ENCODE data around the gene RNF44. TPM values are rescaled to one million over a fixed set of nuclear protein-coding genes. Genes with fewer than 3 reads are reported as not detected.

RNF44 gene
- total RNA-seq, 3 donors from 2014 or later: 70.2 to 98.4 (median 77.6) TPM

- peak; percentile 43 to 71 (median 60) for DNase-seq
- intact Hi-C loops (cut with DNase I, micrococcal nuclease): no loop called here
- Histone ChIP-seq H3K4me1 (ENCODE audit: low read depth) (peaks cover 27% of the 10 kb centered on the region), H3K9me3 (no peaks in the 10 kb centered on the region), H3K36me3 (ENCODE audit: low read depth) (peaks cover 13% of the 10 kb centered on the region), H3K4me3 (no peak overlapping the region)
- TF ChIP-seq CTCF (IDR thresholded peaks at IDR 0.05): no peak
- no peak for ATAC-seq
Measured at GRCh38 chr5:176533390-176533789, 3.8 kb downstream of the RNF44 start.

- Histone ChIP-seq H3K36me3 (ENCODE audit: low read depth) (peaks cover 13% of the 10 kb centered on the region), H3K4me3 (no peak overlapping the region), H3K4me1 (ENCODE audit: low read depth) (peaks cover 27% of the 10 kb centered on the region), H3K9me3 (no peaks in the 10 kb centered on the region)
- no peak for TF ChIP-seq CTCF (IDR thresholded peaks at IDR 0.05)
- intact Hi-C loops (cut with DNase I, micrococcal nuclease): no loop called here
- DNase-seq: peak; percentile 7 to 65 (median 38)
- ATAC-seq: no peak
Measured at GRCh38 chr5:176532795-176533194, 4.4 kb downstream of the RNF44 start.

GRCh38 chr5:176531902-176532493 is 5.2 kb downstream of the RNF44 start:
- no peak for TF ChIP-seq CTCF (IDR thresholded peaks at IDR 0.05)
- intact Hi-C loops (cut with DNase I, micrococcal nuclease): no loop called here
- no peak for ATAC-seq
- no peaks in the 10 kb centered on the region for H3K9me3 ChIP-seq
- H3K4me1 ChIP-seq (ENCODE audit: low read depth): peaks cover 27% of the 10 kb centered on the region
- DNase-seq: peak in 2 of 3 donors; percentile 33 to 59
- H3K36me3 ChIP-seq (ENCODE audit: low read depth): peaks cover 13% of the 10 kb centered on the region
- no peak overlapping the region for H3K4me3 ChIP-seq

GRCh38 chr5:176530983-176531901 is 6.0 kb downstream of the RNF44 start:
- intact Hi-C loops (cut with DNase I, micrococcal nuclease): no loop called here
- no peaks in the 10 kb centered on the region for H3K9me3 ChIP-seq
- H3K4me3 ChIP-seq: no peak overlapping the region
- ATAC-seq (no peak), DNase-seq (peak in 2 of 3 donors; percentile 37 to 53)
- TF ChIP-seq CTCF (IDR thresholded peaks at IDR 0.05): no peak
- H3K36me3 ChIP-seq (ENCODE audit: low read depth): peaks cover 13% of the 10 kb centered on the region
- H3K4me1 ChIP-seq (ENCODE audit: low read depth): peaks cover 27% of the 10 kb centered on the region

GRCh38 chr5:176530393-176530982 is 6.7 kb downstream of the RNF44 start:
- DNase-seq: peak in 1 of 3 donors; percentile 57
- no peaks in the 10 kb centered on the region for H3K9me3 ChIP-seq
- no peak for ATAC-seq
- H3K4me1 ChIP-seq (ENCODE audit: low read depth): peaks cover 27% of the 10 kb centered on the region
- intact Hi-C loops (cut with DNase I, micrococcal nuclease): no loop called here
- no peak overlapping the region for H3K4me3 ChIP-seq
- TF ChIP-seq CTCF (IDR thresholded peaks at IDR 0.05): no peak
- H3K36me3 ChIP-seq (ENCODE audit: low read depth): peaks cover 13% of the 10 kb centered on the region

Data from mucosa of descending colon (tissue), 3 donors.